Measurements from ENCODE around the gene AHRR.

The AHRR gene

DNA sequence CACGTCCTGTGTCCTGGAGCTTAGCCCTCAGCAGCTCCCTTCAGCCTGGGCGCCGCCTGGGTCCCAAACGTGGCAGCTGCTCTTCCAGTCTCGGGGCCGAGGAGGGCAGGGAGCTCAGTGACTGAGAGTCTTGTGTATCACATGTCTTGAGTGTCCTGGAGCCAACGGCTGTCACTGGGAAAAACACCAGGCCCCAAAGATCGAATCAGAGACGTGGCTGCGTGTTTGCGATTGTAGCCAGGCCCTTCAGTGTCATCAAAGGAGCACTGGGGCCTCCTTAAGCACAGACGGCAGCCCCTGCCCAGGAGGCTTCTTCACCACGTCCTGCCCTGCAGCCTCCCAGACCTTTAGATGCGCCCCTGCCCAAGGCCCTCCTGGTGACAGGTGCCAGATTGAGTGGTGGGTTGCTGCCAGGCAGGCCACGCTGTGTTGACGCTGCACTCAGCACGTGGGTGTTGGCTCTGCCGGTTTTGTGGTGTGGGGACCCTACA lies 115.8 kb downstream of the AHRR start:
- Histone ChIP-seq H3K27ac (no peak overlapping the region), H3K4me3 (no peak overlapping the region)
- TF ChIP-seq CTCF (IDR thresholded peaks at IDR 0.05): no peak
- DNase-seq (ENCODE audit: low spot score): no peak

DNA sequence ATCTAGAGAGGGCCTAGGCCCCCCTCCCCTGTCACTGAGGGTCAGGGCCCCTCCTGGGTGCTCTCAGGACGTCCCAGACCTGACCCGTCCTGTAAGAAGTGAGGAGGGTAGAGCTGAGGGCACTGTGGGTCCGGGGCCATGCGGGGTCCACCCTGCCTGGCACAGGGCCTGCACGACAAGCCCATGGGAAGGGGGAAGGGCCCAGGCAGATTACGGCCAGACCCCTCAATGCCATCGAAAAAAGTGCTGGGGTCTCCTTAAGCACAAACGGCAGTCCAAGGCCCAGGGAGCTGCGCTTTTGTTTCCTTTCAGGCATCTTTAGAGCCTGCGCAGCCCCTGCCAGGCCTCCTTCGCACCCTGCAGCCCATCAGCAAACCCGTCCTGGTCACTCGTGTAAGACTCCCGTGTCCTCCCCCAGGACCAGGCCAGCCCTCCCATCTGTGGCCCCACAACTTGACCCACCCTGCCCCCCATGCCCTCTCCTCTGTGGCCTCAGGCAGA lies 117.0 kb downstream of the AHRR start:
- DNase-seq (ENCODE audit: low spot score): no peak
- TF ChIP-seq CTCF (IDR thresholded peaks at IDR 0.05): no peak
- H3K4me3 ChIP-seq: no peak overlapping the region
- no peak overlapping the region for H3K27ac ChIP-seq

GRCh38 chr5:439181-439580 lies 117.7 kb downstream of the AHRR start:
- Histone ChIP-seq H3K27ac (no peak overlapping the region), H3K4me3 (no peak overlapping the region)
- TF ChIP-seq CTCF (IDR thresholded peaks at IDR 0.05): no peak
- no peak for DNase-seq (ENCODE audit: low spot score)

- no peak overlapping the region for H3K27ac ChIP-seq
- no peak for TF ChIP-seq CTCF (IDR thresholded peaks at IDR 0.05)
- no peak overlapping the region for H3K4me3 ChIP-seq
- DNase-seq (ENCODE audit: low spot score): no peak
These were observed 118.1 kb downstream of the AHRR start for GRCh38 chr5:439636-440035.

DNA sequence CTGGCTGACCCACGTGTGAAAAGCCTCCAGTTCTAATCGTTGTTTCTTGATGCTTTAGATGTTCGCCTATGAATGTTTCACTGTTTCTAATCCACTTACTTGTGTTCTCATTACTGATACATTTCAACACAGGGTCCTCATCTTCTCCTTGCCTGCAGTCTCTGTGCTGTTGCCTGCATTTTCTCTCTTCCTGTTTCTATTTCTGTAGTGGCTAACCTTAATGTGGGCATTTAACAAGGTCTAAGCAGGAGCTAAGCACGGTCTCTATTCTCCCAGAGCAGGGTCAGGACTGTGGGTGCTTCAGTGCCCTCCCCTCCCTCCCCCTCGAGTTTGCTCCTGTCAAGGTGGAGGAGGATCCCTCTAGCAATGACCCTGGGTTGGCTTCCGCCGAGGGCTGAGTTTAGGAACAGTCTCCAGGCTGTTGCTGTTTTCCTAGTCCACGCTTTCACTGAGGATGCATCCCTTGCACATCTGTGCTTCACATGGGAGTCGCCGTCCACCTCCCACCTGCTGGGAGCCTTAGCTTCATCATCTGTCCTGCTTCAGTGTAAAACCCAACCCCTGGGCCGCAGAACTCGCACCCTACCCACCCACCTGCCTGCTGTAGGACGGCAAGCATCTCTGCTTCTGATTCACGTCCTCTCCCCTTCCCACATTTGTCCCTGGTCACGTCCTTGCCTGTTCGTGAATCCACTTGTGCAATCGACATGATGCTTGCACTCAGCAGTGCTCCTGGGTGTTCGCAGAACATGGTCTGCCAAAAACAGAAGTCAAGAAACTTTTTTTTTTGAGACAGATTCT lies 119.1 kb downstream of the AHRR start:
- Histone ChIP-seq H3K4me3 (no peak overlapping the region), H3K27ac (no peak overlapping the region)
- DNase-seq (ENCODE audit: low spot score): no peak
- TF ChIP-seq CTCF (IDR thresholded peaks at IDR 0.05): no peak

GRCh38 chr5:441996-442334 lies 120.5 kb downstream of the AHRR start:
- Histone ChIP-seq H3K4me3 (peak overlapping the region; percentile 83), H3K27ac (no peak overlapping the region)
- TF ChIP-seq CTCF (IDR thresholded peaks at IDR 0.05): no peak
- DNase-seq (ENCODE audit: low spot score): no peak
